H1 (cell line): Measurements from ENCODE around the gene C12orf75.

ENCODE experiments used
- ASH2L ChIP-seq: fragments of 200-600, 300-600 bp; sonication (generic); IDR thresholded peaks from one replicate; pipeline ENCODE4 v1.7.1; 2017; ENCODE audit warnings: low read length
- CBX5 ChIP-seq: fragments of 300-800, 300-1000 bp; sonication (generic); IDR thresholded peaks from 2 replicates; pipeline ENCODE4 v1.7.1; 2016; ENCODE audit warnings: antibody characterized with exemption, low read length, low read depth
- CTBP2 ChIP-seq: IDR thresholded peaks from 2 replicates; pipeline ENCODE4 v1.7.0; 2011; ENCODE audit warnings: borderline replicate concordance, mild to moderate bottlenecking, moderate library complexity, mixed read lengths, low read length; ENCODE audit not compliant: insufficient read depth, insufficient read length
- MAFK ChIP-seq: IDR thresholded peaks from 2 replicates; pipeline ENCODE4 v1.6.1; 2012; ENCODE audit warnings: low read depth, mild to moderate bottlenecking, improper control_type of control experiment, low read length
- NRF1 ChIP-seq: IDR thresholded peaks from 2 replicates; pipeline ENCODE4 v1.6.1; 2011; ENCODE audit warnings: mild to moderate bottlenecking, low read depth, low read length, improper control_type of control experiment
- POLR2A ChIP-seq, 2 experiments: IDR thresholded peaks; 1 replicate in 1 of 2; 2 replicates in 1 of 2; pipeline ENCODE4 v1.6.1; 2011; ENCODE audit warnings: low read depth in 2 of 2, low read length in 2 of 2, mild to moderate bottlenecking in 2 of 2; ENCODE audit errors: control extremely low read depth in 1 of 2
- POLR2AphosphoS5 ChIP-seq: IDR thresholded peaks from 2 replicates; pipeline ENCODE4 v1.6.1; 2011; ENCODE audit warnings: low read depth, low read length
- SP1 ChIP-seq: IDR thresholded peaks from 2 replicates; pipeline ENCODE4 v1.6.1; 2011; ENCODE audit warnings: low read depth, low read length
- TAF1 ChIP-seq: IDR thresholded peaks from 2 replicates; pipeline ENCODE4 v1.6.1; 2011; ENCODE audit warnings: mild to moderate bottlenecking, low read depth, low read length
- YY1 ChIP-seq: IDR thresholded peaks from 2 replicates; pipeline ENCODE4 v1.6.1; 2011; ENCODE audit warnings: low read depth, mild to moderate bottlenecking, low read length
- TF ChIP-seq, protein P1 (sequence below), 3 experiments: IDR thresholded peaks; 1 replicate in 2 of 3; 2 replicates in 1 of 3; pipeline versions ENCODE4 v1.5.1 to v1.6.1; 2011; ENCODE audit warnings: low read length in 3 of 3, mild to moderate bottlenecking in 3 of 3, inconsistent platforms in 2 of 3, low read depth in 1 of 3, moderate library complexity in 1 of 3; ENCODE audit not compliant: insufficient read depth in 1 of 3; ENCODE audit errors: control extremely low read depth in 1 of 3

DNA sequence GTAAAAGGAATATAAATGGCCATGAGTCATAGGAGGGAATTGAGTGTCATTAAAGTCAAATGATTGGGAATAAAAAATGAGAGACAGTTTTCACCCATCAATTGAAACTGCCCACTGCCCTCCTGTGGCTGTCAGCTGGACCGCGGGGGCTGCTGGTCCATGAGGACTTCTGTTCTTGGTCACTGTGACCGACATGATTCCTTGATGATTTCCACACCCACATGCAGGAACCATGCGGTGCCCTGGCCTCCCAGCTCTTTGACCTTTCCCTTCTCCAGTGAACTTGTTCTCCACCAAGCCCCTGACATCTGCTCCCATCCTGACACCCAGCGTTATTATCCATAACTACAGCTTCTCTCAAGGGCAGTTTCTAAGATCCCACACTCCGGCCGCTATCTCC lies 48.4 kb downstream of the C12orf75 start:
- TF ChIP-seq ASH2L (no peak), POLR2A (IDR thresholded peaks at IDR 0.05; ENCODE audit: control extremely low read depth in 1 of 2, low read depth in 2 of 2, low read length in 2 of 2) (no peak), CTBP2 (no peak), MAFK (no peak), CBX5 (no peak), SP1 (no peak), POLR2AphosphoS5 (no peak), NRF1 (no peak), YY1 (no peak), TAF1 (no peak)
- TF ChIP-seq, protein P1, sequence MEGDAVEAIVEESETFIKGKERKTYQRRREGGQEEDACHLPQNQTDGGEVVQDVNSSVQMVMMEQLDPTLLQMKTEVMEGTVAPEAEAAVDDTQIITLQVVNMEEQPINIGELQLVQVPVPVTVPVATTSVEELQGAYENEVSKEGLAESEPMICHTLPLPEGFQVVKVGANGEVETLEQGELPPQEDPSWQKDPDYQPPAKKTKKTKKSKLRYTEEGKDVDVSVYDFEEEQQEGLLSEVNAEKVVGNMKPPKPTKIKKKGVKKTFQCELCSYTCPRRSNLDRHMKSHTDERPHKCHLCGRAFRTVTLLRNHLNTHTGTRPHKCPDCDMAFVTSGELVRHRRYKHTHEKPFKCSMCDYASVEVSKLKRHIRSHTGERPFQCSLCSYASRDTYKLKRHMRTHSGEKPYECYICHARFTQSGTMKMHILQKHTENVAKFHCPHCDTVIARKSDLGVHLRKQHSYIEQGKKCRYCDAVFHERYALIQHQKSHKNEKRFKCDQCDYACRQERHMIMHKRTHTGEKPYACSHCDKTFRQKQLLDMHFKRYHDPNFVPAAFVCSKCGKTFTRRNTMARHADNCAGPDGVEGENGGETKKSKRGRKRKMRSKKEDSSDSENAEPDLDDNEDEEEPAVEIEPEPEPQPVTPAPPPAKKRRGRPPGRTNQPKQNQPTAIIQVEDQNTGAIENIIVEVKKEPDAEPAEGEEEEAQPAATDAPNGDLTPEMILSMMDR (IDR thresholded peaks at IDR 0.05; ENCODE audit: control extremely low read depth in 1 of 3, insufficient read depth in 1 of 3, low read depth in 1 of 3, low read length in 3 of 3) = peak; percentile 35 to 43 (median 39)
